HCT116 (cell line): ENCODE measurements around the gene RGS7. TPM values are rescaled to one million over a fixed set of nuclear protein-coding genes. Genes with fewer than 3 reads are reported as not detected.

Source experiments
- ATAC-seq: fragments of 200-7000 bp; cut with Tn5 transposase; 2 replicates; pipeline ENCODE4 v1.9.1; 2020; ENCODE audit warnings: mild to moderate bottlenecking, moderate library complexity
- BruUV-seq: library from RNA; stranded (reverse); fragments of 400-500 nt; replicated peaks from 2 replicates; lab custom pipeline; 2021; lab: Mats Ljungman, UMichigan
- CTCF ChIA-PET: fragments of 300-600 bp; sonication (Branson Sonifier 250); formaldehyde crosslinking; loops from one replicate; lab custom pipeline; 2021; ENCODE audit warnings: antibody characterized with exemption; lab: Charles Lee
- POLR2A ChIA-PET: fragments of 300-600, 350-600 bp; sonication (Branson Sonifier 250); formaldehyde crosslinking; loops from one replicate; lab custom pipeline; 2021; ENCODE audit warnings: antibody characterized with exemption; lab: Charles Lee
- RAD21 ChIA-PET, 2 experiments: fragments of 300-600 bp; sonication (Branson Sonifier 250); formaldehyde crosslinking; loops; one replicate each; lab custom pipeline; 2023; ENCODE audit warnings: low total read pairs in 2 of 2; ENCODE audit not compliant: uncharacterized antibody in 2 of 2, unreplicated experiment in 2 of 2, low non-redundant PET in 1 of 2; lab: Charles Lee
- DNase-seq: peaks from one replicate; pipeline ENCODE4 v3.0.0-alpha.2; 2010; ENCODE audit warnings: low read depth, low spot score
- H2AFZ ChIP-seq: fragments of 200-600 bp; shearing (Covaris generic), sonication (generic); 2 replicates; pipeline ENCODE4 v1.6.1; 2017; ENCODE audit warnings: low read depth, mixed run types, mixed read lengths, antibody characterized with exemption, low read length; ENCODE audit not compliant: poor library complexity, severe bottlenecking
- H3K27ac ChIP-seq: 2 replicates; pipeline ENCODE4 v1.5.1; 2012; ENCODE audit warnings: low read depth, low read length
- H3K27me3 ChIP-seq: fragments of 200-600 bp; sonication (generic); 2 replicates; pipeline ENCODE4 v1.6.1; 2016; ENCODE audit warnings: mixed run types, low read length, mixed read lengths; ENCODE audit not compliant: insufficient read depth
- H3K36me3 ChIP-seq, 2 experiments: fragments of 200-500 bp in 1 of 2; fragments of 200-600 bp in 1 of 2; sonication (Bioruptor generic) in 1 of 2; sonication (generic) in 1 of 2; 2 replicates each; pipeline versions ENCODE4 v1.5.1 to v1.6.1; 2014 to 2016; ENCODE audit warnings: low read length in 2 of 2, inconsistent platforms in 1 of 2, mixed read lengths in 1 of 2, mixed run types in 1 of 2; ENCODE audit not compliant: insufficient read depth in 2 of 2, control insufficient read depth in 1 of 2
- H3K4me1 ChIP-seq, 2 experiments: fragments of 200-600 bp in 1 of 2; sonication (generic) in 1 of 2; 2 replicates each; pipeline versions ENCODE4 v1.5.1 to v1.6.1; 2012 to 2017; ENCODE audit warnings: low read length in 2 of 2, inconsistent platforms in 1 of 2, mild to moderate bottlenecking in 1 of 2, mixed read lengths in 1 of 2, mixed run types in 1 of 2, moderate library complexity in 1 of 2; ENCODE audit not compliant: insufficient read depth in 2 of 2, control insufficient read depth in 1 of 2
- H3K4me2 ChIP-seq: fragments of 200-600 bp; sonication (generic); 2 replicates; pipeline ENCODE4 v1.6.1; 2017; ENCODE audit warnings: mixed run types, low read length, mixed read lengths
- H3K4me3 ChIP-seq, 2 experiments: fragments of 200-600 bp in 1 of 2; sonication (generic) in 1 of 2; replicated peaks in 1 of 2; 2 replicates each; pipeline ENCODE4 v1.5.1; 2011 to 2016; ENCODE audit warnings: low read length in 2 of 2, control low read depth in 1 of 2, low read depth in 1 of 2, mild to moderate bottlenecking in 1 of 2, mixed read lengths in 1 of 2, mixed run types in 1 of 2
- H3K79me2 ChIP-seq: fragments of 200-600 bp; sonication (generic); 2 replicates; pipeline ENCODE4 v1.6.1; 2017; ENCODE audit warnings: mild to moderate bottlenecking, mixed run types, low read length, moderate library complexity, mixed read lengths; ENCODE audit not compliant: insufficient read depth
- H3K9ac ChIP-seq: fragments of 200-600 bp; sonication (generic); 2 replicates; pipeline ENCODE4 v1.6.1; 2016; ENCODE audit warnings: low read length, mixed read lengths
- H3K9me2 ChIP-seq: fragments of 200-600 bp; sonication (generic), shearing (Covaris generic); 2 replicates; pipeline ENCODE4 v1.6.1; 2017; ENCODE audit warnings: mixed run types, mild to moderate bottlenecking, moderate library complexity; ENCODE audit not compliant: insufficient read depth
- H3K9me3 ChIP-seq, 2 experiments: fragments of 200-500 bp in 1 of 2; fragments of 200-600 bp in 1 of 2; sonication (Bioruptor generic) in 1 of 2; sonication (generic) in 1 of 2; 2 replicates each; pipeline ENCODE4 v1.6.1; 2014 to 2017; ENCODE audit warnings: low read length in 2 of 2, mixed read lengths in 2 of 2, inconsistent platforms in 1 of 2, low read depth in 1 of 2, mild to moderate bottlenecking in 1 of 2, mixed run types in 1 of 2, moderate library complexity in 1 of 2; ENCODE audit not compliant: control insufficient read depth in 1 of 2, insufficient read depth in 1 of 2
- H4K20me1 ChIP-seq: fragments of 200-600 bp; sonication (generic), shearing (Covaris generic); 2 replicates; pipeline ENCODE4 v1.6.1; 2017; ENCODE audit warnings: mixed run types, mild to moderate bottlenecking, moderate library complexity; ENCODE audit not compliant: insufficient read depth
- ATF3 ChIP-seq: IDR thresholded peaks from 2 replicates; pipeline ENCODE4 v1.6.1; 2012
- CBX3 ChIP-seq: IDR thresholded peaks from 2 replicates; pipeline ENCODE4 v1.6.1; 2012; ENCODE audit warnings: low read depth
- CEBPB ChIP-seq: IDR thresholded peaks from 2 replicates; pipeline ENCODE4 v1.6.1; 2012; ENCODE audit warnings: low read depth
- CTCF ChIP-seq, 3 experiments: fragments of 200-600 bp in 1 of 3; sonication (generic) in 1 of 3; IDR thresholded peaks in 2 of 3; conservative IDR thresholded peaks in 1 of 3; 2 replicates each; pipeline ENCODE4 v1.5.1; 2012 to 2017; ENCODE audit warnings: low read depth in 2 of 3, low read length in 2 of 3, antibody characterized with exemption in 1 of 3, borderline replicate concordance in 1 of 3, control low read depth in 1 of 3, mild to moderate bottlenecking in 1 of 3, mixed read lengths in 1 of 3, mixed run types in 1 of 3, moderate library complexity in 1 of 3; ENCODE audit not compliant: insufficient read depth in 1 of 3
- EGR1 ChIP-seq: IDR thresholded peaks from 2 replicates; pipeline ENCODE4 v1.6.1; 2012; ENCODE audit warnings: low read depth
- ELF1 ChIP-seq: IDR thresholded peaks from 2 replicates; pipeline ENCODE4 v1.6.1; 2012; ENCODE audit warnings: low read depth, borderline replicate concordance
- EZH2 ChIP-seq: fragments of 200-600 bp; sonication (generic); IDR thresholded peaks from 2 replicates; pipeline ENCODE4 v1.6.1; 2017; ENCODE audit warnings: antibody characterized with exemption, mixed run types
- EZH2phosphoT487 ChIP-seq: fragments of 200-600 bp; IDR thresholded peaks from 2 replicates; pipeline ENCODE4 v1.6.1; 2018; ENCODE audit warnings: antibody characterized with exemption, borderline replicate concordance
- FOSL1 ChIP-seq: IDR thresholded peaks from 2 replicates; pipeline ENCODE4 v1.6.1; 2012; ENCODE audit warnings: low read depth
- JUND ChIP-seq: IDR thresholded peaks from 2 replicates; pipeline ENCODE4 v1.6.1; 2012
- MAX ChIP-seq: IDR thresholded peaks from 2 replicates; pipeline ENCODE4 v1.6.1; 2012
- SIN3A ChIP-seq: IDR thresholded peaks from 2 replicates; pipeline ENCODE4 v1.6.1; 2012; ENCODE audit warnings: low read depth
- SP1 ChIP-seq: IDR thresholded peaks from 2 replicates; pipeline ENCODE4 v1.6.1; 2012; ENCODE audit warnings: low read depth
- SRF ChIP-seq: IDR thresholded peaks from 2 replicates; pipeline ENCODE4 v1.6.1; 2012; ENCODE audit warnings: low read depth
- YY1 ChIP-seq: IDR thresholded peaks from 2 replicates; pipeline ENCODE4 v1.6.1; 2011; ENCODE audit warnings: low read length, low read depth, moderate library complexity, mild to moderate bottlenecking; ENCODE audit not compliant: insufficient replicate concordance; ENCODE audit errors: extremely low read depth
- ZFX ChIP-seq: fragments of 450-650 bp; IDR thresholded peaks from 2 replicates; pipeline ENCODE4 v1.6.1; 2017
- ZNF274 ChIP-seq: fragments of 200-500 bp; sonication (Bioruptor generic); IDR thresholded peaks from 2 replicates; pipeline ENCODE4 v1.6.1; 2014; ENCODE audit warnings: mild to moderate bottlenecking, low read depth, low read length, inconsistent platforms
- intact Hi-C: fragments of 100-400 bp; cut with micrococcal nuclease; formaldehyde crosslinking; loops from 2 replicates; pipeline ENCODE4 v1.10.0; 2022
- total RNA-seq: library from RNA; stranded (reverse); gene quantifications from one replicate; pipeline ENCODE4 v1.2.1, GENCODE V29; 2021; ENCODE audit not compliant: unreplicated experiment

The RGS7 gene
- total RNA-seq, 1 experiment from 2014 or later = not detected

DNA sequence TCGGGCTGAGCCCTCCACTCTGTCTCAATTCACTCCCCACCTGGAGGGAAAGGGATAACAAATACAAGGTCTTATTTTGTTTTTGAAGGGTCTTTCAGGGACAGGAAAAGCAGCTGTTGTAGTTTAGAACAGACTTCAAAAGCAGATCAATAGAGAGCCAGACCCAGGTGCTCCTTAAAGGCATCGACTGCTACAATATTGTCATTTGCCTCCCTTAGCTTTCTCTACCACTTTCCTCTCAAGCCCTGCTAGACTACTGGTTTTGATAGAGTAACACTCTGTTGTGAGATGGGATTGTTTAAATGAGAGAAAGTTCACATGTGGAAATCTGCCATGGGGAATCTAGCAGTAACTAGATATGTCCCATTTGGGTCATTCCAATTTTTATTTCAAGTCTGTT, 24.0 kb downstream of the RGS7 start:
- H2AFZ ChIP-seq = no peak overlapping the region
- no peaks in the 10 kb centered on the region for H3K4me1 ChIP-seq
- H3K36me3 ChIP-seq = no peaks in the 10 kb centered on the region
- no peaks in the 10 kb centered on the region for H4K20me1 ChIP-seq
- H3K9ac ChIP-seq = no peak overlapping the region
- H3K27ac ChIP-seq = no peak overlapping the region
- ATAC-seq = no peak
- ChIA-PET POLR2A (no interaction called here), RAD21 (no interaction called here), CTCF (no interaction called here)
- H3K79me2 ChIP-seq = no peaks in the 10 kb centered on the region
- no TSS peak for BruUV-seq
- no peak overlapping the region for H3K4me2 ChIP-seq
- DNase-seq = no peak
- no peak overlapping the region for H3K4me3 ChIP-seq
- no peaks in the 10 kb centered on the region for H3K9me3 ChIP-seq
- intact Hi-C loops = no loop called here
- TF ChIP-seq EZH2 (no peak), SP1 (no peak), ELF1 (no peak), EGR1 (no peak), ZNF274 (no peak), MAX (no peak), JUND (no peak), YY1 (no peak), SRF (no peak), SIN3A (no peak), ZFX (no peak), FOSL1 (no peak)
- no peaks in the 10 kb centered on the region for H3K9me2 ChIP-seq
- H3K27me3 ChIP-seq = no peaks in the 10 kb centered on the region

- no peaks in the 10 kb centered on the region for H3K4me1 ChIP-seq
- DNase-seq (no peak), ATAC-seq (no peak)
- CTCF ChIA-PET = no interaction called here
- H4K20me1 ChIP-seq = no peaks in the 10 kb centered on the region
- no peaks in the 10 kb centered on the region for H3K9me3 ChIP-seq
- intact Hi-C loops = no loop called here
- RAD21 ChIA-PET = no interaction called here
- H3K9ac ChIP-seq = no peak overlapping the region
- H3K27me3 ChIP-seq = no peaks in the 10 kb centered on the region
- H3K9me2 ChIP-seq = no peaks in the 10 kb centered on the region
- no peak overlapping the region for H3K27ac ChIP-seq
- POLR2A ChIA-PET = no interaction called here
- H3K79me2 ChIP-seq = no peaks in the 10 kb centered on the region
- H3K36me3 ChIP-seq = no peaks in the 10 kb centered on the region
- H3K4me2 ChIP-seq = no peak overlapping the region
- no TSS peak for BruUV-seq
- no peak overlapping the region for H3K4me3 ChIP-seq
- H2AFZ ChIP-seq = no peak overlapping the region
- TF ChIP-seq CBX3 (no peak), EGR1 (no peak), SIN3A (no peak), EZH2phosphoT487 (no peak), ATF3 (no peak), SP1 (no peak), ZNF274 (no peak), FOSL1 (no peak), SRF (no peak), CEBPB (no peak), CTCF (IDR thresholded peaks at IDR 0.05 in 2 of 3, conservative IDR thresholded peaks at IDR 0.05 in 1 of 3; ENCODE audit: borderline replicate concordance in 1 of 3, insufficient read depth in 1 of 3, low read depth in 2 of 3, low read length in 2 of 3) (no peak), MAX (no peak)
These were observed 25.0 kb downstream of the RGS7 start for GRCh38 chr1:241332037-241332409.
